ENCODE results near the gene RAB11FIP4. TPM values are rescaled to one million over a fixed set of nuclear protein-coding genes. Genes with fewer than 3 reads are reported as not detected.

Gene RAB11FIP4
- total RNA-seq, 1 donor from 2014 or later: 103 TPM

DNA sequence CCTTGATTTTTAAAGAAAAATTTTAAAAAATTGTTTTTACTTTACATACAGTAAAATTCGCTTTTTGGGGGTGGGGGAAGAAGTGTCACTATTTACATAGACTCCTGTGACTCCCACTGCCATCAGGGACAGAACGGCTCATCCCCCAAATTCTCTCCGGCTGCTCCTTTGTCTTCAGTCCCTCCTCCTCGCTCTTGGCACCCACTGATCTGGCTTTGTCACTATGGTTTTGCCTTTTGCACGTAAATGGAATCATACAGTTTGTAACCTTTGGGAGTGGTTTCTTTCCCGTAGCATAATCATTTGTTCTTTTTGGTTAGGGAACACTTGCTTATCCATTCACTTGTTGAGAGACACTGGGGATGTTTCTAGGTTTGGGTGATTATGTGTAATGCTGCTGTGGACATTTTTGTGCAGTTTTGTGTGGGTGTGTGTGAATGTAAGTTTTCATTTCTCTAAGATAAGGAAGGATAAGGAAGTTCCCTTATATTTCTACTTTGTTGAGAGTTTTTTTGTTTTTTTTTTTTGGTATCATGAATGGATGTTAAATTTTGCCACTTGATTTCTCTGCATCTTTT is 27.4 kb downstream of the RAB11FIP4 start:
- Mint-ChIP-seq H3K36me3 (ENCODE audit: unreplicated experiment) (peaks cover 12% of the 10 kb centered on the region), H3K9me3 (ENCODE audit: unreplicated experiment) (peaks cover 18% of the 10 kb centered on the region), H3K27me3 (ENCODE audit: unreplicated experiment) (peaks cover 13% of the 10 kb centered on the region), H3K4me1 (ENCODE audit: low read depth, unreplicated experiment) (peaks cover 27% of the 10 kb centered on the region), H3K4me3 (ENCODE audit: unreplicated experiment) (no peak overlapping the region), H3K27ac (ENCODE audit: unreplicated experiment) (peak overlapping the region; percentile 46)
- DNase-seq: no peak
- TF ChIP-seq CTCF (IDR thresholded peaks at IDR 0.05; ENCODE audit: partially characterized antibody, unreplicated experiment): no peak

DNA sequence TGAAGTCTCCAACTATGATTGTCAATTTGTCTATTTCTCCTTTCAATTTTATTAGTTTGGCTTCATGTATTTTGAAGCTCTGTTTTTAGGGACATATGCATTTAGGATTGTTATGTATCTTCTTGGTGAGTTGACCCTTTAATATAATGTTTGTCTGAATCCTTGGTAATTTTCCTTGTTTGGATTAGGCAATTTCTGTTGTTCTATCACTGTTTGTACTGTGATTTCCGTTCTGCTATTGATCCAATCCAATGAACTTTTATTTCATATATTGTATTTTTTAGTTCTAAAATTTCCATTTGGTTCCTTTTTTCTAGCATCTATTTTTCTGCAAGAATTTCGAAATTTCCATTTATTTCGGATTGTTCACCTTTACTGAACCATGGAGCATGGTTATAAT is 31.0 kb downstream of the RAB11FIP4 start:
- H3K9me3 Mint-ChIP-seq (ENCODE audit: unreplicated experiment): peaks cover 20% of the 10 kb centered on the region
- peaks cover 19% of the 10 kb centered on the region for H3K4me1 Mint-ChIP-seq (ENCODE audit: low read depth, unreplicated experiment)
- no peak for TF ChIP-seq CTCF (IDR thresholded peaks at IDR 0.05; ENCODE audit: partially characterized antibody, unreplicated experiment)
- H3K27me3 Mint-ChIP-seq (ENCODE audit: unreplicated experiment): peaks cover 17% of the 10 kb centered on the region
- H3K4me3 Mint-ChIP-seq (ENCODE audit: unreplicated experiment): no peak overlapping the region
- DNase-seq: no peak
- H3K27ac Mint-ChIP-seq (ENCODE audit: unreplicated experiment): peak overlapping the region; percentile 29
- H3K36me3 Mint-ChIP-seq (ENCODE audit: unreplicated experiment): peaks cover 12% of the 10 kb centered on the region

GRCh38 chr17:31424944-31425281 is 33.4 kb downstream of the RAB11FIP4 start:
- Mint-ChIP-seq H3K9me3 (ENCODE audit: unreplicated experiment) (peaks cover 21% of the 10 kb centered on the region), H3K36me3 (ENCODE audit: unreplicated experiment) (peaks cover 12% of the 10 kb centered on the region), H3K4me3 (ENCODE audit: unreplicated experiment) (no peak overlapping the region), H3K4me1 (ENCODE audit: low read depth, unreplicated experiment) (peaks cover 16% of the 10 kb centered on the region), H3K27ac (ENCODE audit: unreplicated experiment) (peak overlapping the region; percentile 97), H3K27me3 (ENCODE audit: unreplicated experiment) (peaks cover 18% of the 10 kb centered on the region)
- TF ChIP-seq CTCF (IDR thresholded peaks at IDR 0.05; ENCODE audit: partially characterized antibody, unreplicated experiment): no peak
- no peak for DNase-seq

GRCh38 chr17:31425282-31426040 is 34.0 kb downstream of the RAB11FIP4 start:
- peaks cover 16% of the 10 kb centered on the region for H3K4me1 Mint-ChIP-seq (ENCODE audit: low read depth, unreplicated experiment)
- DNase-seq: peak; percentile 83
- peaks cover 18% of the 10 kb centered on the region for H3K27me3 Mint-ChIP-seq (ENCODE audit: unreplicated experiment)
- no peak for TF ChIP-seq CTCF (IDR thresholded peaks at IDR 0.05; ENCODE audit: partially characterized antibody, unreplicated experiment)
- peaks cover 12% of the 10 kb centered on the region for H3K36me3 Mint-ChIP-seq (ENCODE audit: unreplicated experiment)
- H3K27ac Mint-ChIP-seq (ENCODE audit: unreplicated experiment): peak overlapping the region; percentile 98
- peak overlapping the region; percentile 67 for H3K4me3 Mint-ChIP-seq (ENCODE audit: unreplicated experiment)
- peaks cover 23% of the 10 kb centered on the region for H3K9me3 Mint-ChIP-seq (ENCODE audit: unreplicated experiment)

DNA sequence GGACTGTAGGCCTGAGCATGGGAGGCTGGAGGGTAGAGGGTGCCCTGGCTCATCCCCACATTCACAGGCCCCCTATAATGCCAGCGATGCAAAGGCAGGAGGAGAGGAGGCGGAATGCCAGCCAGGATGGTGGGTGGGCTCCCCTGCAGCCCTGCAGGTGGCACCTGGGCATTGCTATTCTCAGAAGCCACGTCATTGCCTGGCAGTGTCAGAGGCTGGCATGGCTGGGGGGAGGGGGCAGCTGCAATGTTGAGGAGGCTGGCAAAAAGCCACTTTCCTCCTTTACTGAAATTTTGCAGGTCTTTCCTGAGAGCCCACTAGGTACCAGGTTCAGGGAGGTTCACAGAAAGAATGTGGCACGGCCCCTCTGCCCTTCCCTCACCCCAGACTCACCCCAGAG is 36.2 kb downstream of the RAB11FIP4 start:
- no peak for TF ChIP-seq CTCF (IDR thresholded peaks at IDR 0.05; ENCODE audit: partially characterized antibody, unreplicated experiment)
- no peak for DNase-seq
- Mint-ChIP-seq H3K4me1 (ENCODE audit: low read depth, unreplicated experiment) (peaks cover 21% of the 10 kb centered on the region), H3K36me3 (ENCODE audit: unreplicated experiment) (peaks cover 6% of the 10 kb centered on the region), H3K27ac (ENCODE audit: unreplicated experiment) (no peak overlapping the region), H3K4me3 (ENCODE audit: unreplicated experiment) (no peak overlapping the region), H3K9me3 (ENCODE audit: unreplicated experiment) (peaks cover 22% of the 10 kb centered on the region), H3K27me3 (ENCODE audit: unreplicated experiment) (peaks cover 21% of the 10 kb centered on the region)

All from glutamatergic neuron (in vitro differentiated cells).